Activated CD4-positive, alpha-beta T cell treated with anti-CD3 and anti-CD28 coated beads, Interleukin-2, amount 50 U/mL, for 48 hours (primary cell): Measurements from ENCODE around the gene FZD4.

ENCODE experiments used
- DNase-seq, 2 experiments: peaks; one replicate each; pipeline ENCODE4 v3.0.0-alpha.2; 2020

FZD4 gene

GRCh38 chr11:86904001-86904400, 51.2 kb downstream of the FZD4 start:
- no peak for DNase-seq

GRCh38 chr11:86902345-86902744, 52.9 kb downstream of the FZD4 start:
- no peak for DNase-seq

GRCh38 chr11:86901599-86901998, 53.6 kb downstream of the FZD4 start:
- DNase-seq: no peak

GRCh38 chr11:86900162-86900561, 55.0 kb downstream of the FZD4 start:
- DNase-seq: no peak

GRCh38 chr11:86898689-86899088, 56.5 kb downstream of the FZD4 start:
- no peak for DNase-seq

GRCh38 chr11:86896441-86896841, 58.8 kb downstream of the FZD4 start:
- DNase-seq: no peak
